Measurements from ENCODE around the gene ASXL1. TPM values are rescaled to one million over a fixed set of nuclear protein-coding genes. Genes with fewer than 3 reads are reported as not detected.
"Not testable (repeated sequence)": the region's sequence is repeated elsewhere in the genome, so short reads cannot be mapped to it uniquely, and the experiment has no call there.

Gene ASXL1
- total RNA-seq, 1 experiment from 2014 or later = 22.7 TPM

- Mint-ChIP-seq H3K36me3 (peaks cover 17% of the 10 kb centered on the region), H3K9me3 (no peaks in the 10 kb centered on the region), H3K27me3 (ENCODE audit: low read depth) (no peaks in the 10 kb centered on the region), H3K4me3 (no peak overlapping the region), H3K27ac (no peak overlapping the region), H3K4me1 (no peaks in the 10 kb centered on the region)
- CTCF ChIA-PET = no interaction called here
- POLR2A ChIA-PET = interaction anchor here (0.6 kb wide), 1 partner anchor 16 kb away, joined by 3 read pairs; no protein-coding TSS in a partner anchor
- TF ChIP-seq NFATC4 (CRISPR knock-in tag; IDR thresholded peaks at IDR 0.05) = no peak
- TF ChIP-seq FOXJ3 (CRISPR knock-in tag; IDR thresholded peaks at IDR 0.05; ENCODE audit: borderline replicate concordance) = no peak
- TF ChIP-seq ZNF219 (CRISPR knock-in tag; IDR thresholded peaks at IDR 0.05; ENCODE audit: borderline replicate concordance) = no peak
- TF ChIP-seq, protein P1, sequence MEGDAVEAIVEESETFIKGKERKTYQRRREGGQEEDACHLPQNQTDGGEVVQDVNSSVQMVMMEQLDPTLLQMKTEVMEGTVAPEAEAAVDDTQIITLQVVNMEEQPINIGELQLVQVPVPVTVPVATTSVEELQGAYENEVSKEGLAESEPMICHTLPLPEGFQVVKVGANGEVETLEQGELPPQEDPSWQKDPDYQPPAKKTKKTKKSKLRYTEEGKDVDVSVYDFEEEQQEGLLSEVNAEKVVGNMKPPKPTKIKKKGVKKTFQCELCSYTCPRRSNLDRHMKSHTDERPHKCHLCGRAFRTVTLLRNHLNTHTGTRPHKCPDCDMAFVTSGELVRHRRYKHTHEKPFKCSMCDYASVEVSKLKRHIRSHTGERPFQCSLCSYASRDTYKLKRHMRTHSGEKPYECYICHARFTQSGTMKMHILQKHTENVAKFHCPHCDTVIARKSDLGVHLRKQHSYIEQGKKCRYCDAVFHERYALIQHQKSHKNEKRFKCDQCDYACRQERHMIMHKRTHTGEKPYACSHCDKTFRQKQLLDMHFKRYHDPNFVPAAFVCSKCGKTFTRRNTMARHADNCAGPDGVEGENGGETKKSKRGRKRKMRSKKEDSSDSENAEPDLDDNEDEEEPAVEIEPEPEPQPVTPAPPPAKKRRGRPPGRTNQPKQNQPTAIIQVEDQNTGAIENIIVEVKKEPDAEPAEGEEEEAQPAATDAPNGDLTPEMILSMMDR (IDR thresholded peaks at IDR 0.05) = no peak
- DNase-seq (ENCODE audit: low spot score) = no peak
- no peak for ATAC-seq
Measured at GRCh38 chr20:32320305-32320704, 37.8 kb upstream of the ASXL1 start.

- Mint-ChIP-seq H3K4me3 (no peak overlapping the region), H3K4me1 (no peaks in the 10 kb centered on the region), H3K27me3 (ENCODE audit: low read depth) (no peaks in the 10 kb centered on the region), H3K9me3 (no peaks in the 10 kb centered on the region), H3K36me3 (peaks cover 12% of the 10 kb centered on the region), H3K27ac (no peak overlapping the region)
- no peak for TF ChIP-seq SMAD3 (CRISPR knock-in tag; IDR thresholded peaks at IDR 0.05; ENCODE audit: borderline replicate concordance)
- no peak for TF ChIP-seq GTF2I (CRISPR knock-in tag; conservative IDR thresholded peaks at IDR 0.05)
- TF ChIP-seq ZNF671 (CRISPR knock-in tag; IDR thresholded peaks at IDR 0.05) = no peak
- no peak for TF ChIP-seq JAZF1 (CRISPR knock-in tag; IDR thresholded peaks at IDR 0.05)
- no peak for TF ChIP-seq MXD4 (CRISPR knock-in tag; IDR thresholded peaks at IDR 0.05; ENCODE audit: borderline replicate concordance)
- TF ChIP-seq RELA (CRISPR knock-in tag; IDR thresholded peaks at IDR 0.05; ENCODE audit: borderline replicate concordance) = no peak
- no peak for TF ChIP-seq ZNF425 (CRISPR knock-in tag; conservative IDR thresholded peaks at IDR 0.05)
- no peak for TF ChIP-seq AFF4 (CRISPR knock-in tag; IDR thresholded peaks at IDR 0.05; ENCODE audit: borderline replicate concordance)
- TF ChIP-seq ZNF138 (CRISPR knock-in tag; conservative IDR thresholded peaks at IDR 0.05) = no peak
- TF ChIP-seq HMGXB4 (CRISPR knock-in tag; IDR thresholded peaks at IDR 0.05) = no peak
- ATAC-seq (no peak), DNase-seq (ENCODE audit: low spot score) (no peak)
- CTCF ChIA-PET = no interaction called here
- POLR2A ChIA-PET = no interaction called here
Measured at GRCh38 chr20:32321390-32321789, 36.7 kb upstream of the ASXL1 start.

- ATAC-seq, CTCF ChIA-PET: not testable (repeated sequence)
Measured at GRCh38 chr20:32322260-32322659, 35.9 kb upstream of the ASXL1 start.

GRCh38 chr20:32323761-32324160 is 34.4 kb upstream of the ASXL1 start:
- CTCF ChIA-PET; H3K36me3 Mint-ChIP-seq; H3K9me3 Mint-ChIP-seq; POLR2A ChIA-PET; ATAC-seq; H3K27me3 Mint-ChIP-seq (ENCODE audit: low read depth); H3K4me3 Mint-ChIP-seq; H3K27ac Mint-ChIP-seq; DNase-seq (ENCODE audit: low spot score); H3K4me1 Mint-ChIP-seq: not testable (repeated sequence)

More at GRCh38 chr20:32322260-32322659, 35.9 kb upstream of the ASXL1 start:
- H3K9me3 Mint-ChIP-seq; H3K27me3 Mint-ChIP-seq (ENCODE audit: low read depth); H3K4me1 Mint-ChIP-seq; H3K36me3 Mint-ChIP-seq; POLR2A ChIA-PET; H3K4me3 Mint-ChIP-seq; H3K27ac Mint-ChIP-seq; DNase-seq (ENCODE audit: low spot score): not testable (repeated sequence)
